HL-60 (cell line): ENCODE data around the gene AANAT.

Experiments used
- CTCF ChIP-seq: IDR thresholded peaks from one replicate; pipeline ENCODE4 v1.5.1; 2011; ENCODE audit warnings: low read length, control low read depth, inconsistent platforms; ENCODE audit not compliant: insufficient read depth
- GABPA ChIP-seq: IDR thresholded peaks from 2 replicates; pipeline ENCODE4 v1.6.1; 2012; ENCODE audit warnings: low read depth
- POLR2AphosphoS5 ChIP-seq: IDR thresholded peaks from 2 replicates; pipeline ENCODE4 v1.6.1; 2012; ENCODE audit warnings: low read depth
- REST ChIP-seq: IDR thresholded peaks from 2 replicates; pipeline ENCODE4 v1.6.1; 2012; ENCODE audit warnings: low read depth; ENCODE audit not compliant: insufficient replicate concordance

- no peak for TF ChIP-seq CTCF
- no peak for TF ChIP-seq POLR2AphosphoS5
- TF ChIP-seq GABPA: no peak
- TF ChIP-seq REST: no peak
Observed at GRCh38 chr17:76427501-76428231, 39.7 kb upstream of the AANAT start.
